ENCODE data around the gene SCAPER.
"Not testable (repeated sequence)": the region's sequence is repeated elsewhere in the genome, so short reads cannot be mapped to it uniquely, and the experiment has no call there.

SCAPER gene

GRCh38 chr15:76572983-76573314 is 332.2 kb downstream of the SCAPER start:
- DNase-seq (ENCODE audit: low read depth): no peak

GRCh38 chr15:76566276-76566675 is 338.9 kb downstream of the SCAPER start:
- DNase-seq (ENCODE audit: low read depth): no peak

- no peak for DNase-seq (ENCODE audit: low read depth)
These were observed 339.8 kb downstream of the SCAPER start for GRCh38 chr15:76565366-76565765.

- no peak for DNase-seq (ENCODE audit: low read depth)
These were observed 349.9 kb downstream of the SCAPER start for GRCh38 chr15:76555247-76555646.

- DNase-seq (ENCODE audit: low read depth): no peak
These were observed 351.6 kb downstream of the SCAPER start for GRCh38 chr15:76553564-76553963.

- DNase-seq (ENCODE audit: low read depth): no peak
These were observed 352.0 kb downstream of the SCAPER start for GRCh38 chr15:76553102-76553501.

- no peak for DNase-seq (ENCODE audit: low read depth)
These were observed 358.3 kb downstream of the SCAPER start for GRCh38 chr15:76546805-76547204.

GRCh38 chr15:76533995-76534394 is 371.1 kb downstream of the SCAPER start:
- DNase-seq (ENCODE audit: low read depth): no peak

GRCh38 chr15:76533060-76533820 is 371.9 kb downstream of the SCAPER start:
- DNase-seq (ENCODE audit: low read depth): no peak

GRCh38 chr15:76529911-76530310 is 375.2 kb downstream of the SCAPER start:
- DNase-seq (ENCODE audit: low read depth): no peak

GRCh38 chr15:76526111-76526510 is 379.0 kb downstream of the SCAPER start:
- no peak for DNase-seq (ENCODE audit: low read depth)

GRCh38 chr15:76517910-76518309 is 387.2 kb downstream of the SCAPER start:
- no peak for DNase-seq (ENCODE audit: low read depth)

GRCh38 chr15:76514282-76514681 is 390.9 kb downstream of the SCAPER start:
- DNase-seq (ENCODE audit: low read depth): no peak

- DNase-seq (ENCODE audit: low read depth): no peak
These were observed 392.2 kb downstream of the SCAPER start for GRCh38 chr15:76512971-76513370.

GRCh38 chr15:76510663-76511062 is 394.5 kb downstream of the SCAPER start:
- DNase-seq (ENCODE audit: low read depth): not testable (repeated sequence)

GRCh38 chr15:76503804-76504203 is 401.3 kb downstream of the SCAPER start:
- DNase-seq (ENCODE audit: low read depth): no peak

- no peak for DNase-seq (ENCODE audit: low read depth)
These were observed 402.0 kb downstream of the SCAPER start for GRCh38 chr15:76503121-76503520.

- DNase-seq (ENCODE audit: low read depth): no peak
These were observed 402.5 kb downstream of the SCAPER start for GRCh38 chr15:76502678-76503077.

GRCh38 chr15:76502185-76502584 is 403.0 kb downstream of the SCAPER start:
- DNase-seq (ENCODE audit: low read depth): not testable (repeated sequence)

- DNase-seq (ENCODE audit: low read depth): no peak
These were observed 403.4 kb downstream of the SCAPER start for GRCh38 chr15:76501726-76502125.

GRCh38 chr15:76501011-76501410 is 404.1 kb downstream of the SCAPER start:
- no peak for DNase-seq (ENCODE audit: low read depth)

- DNase-seq (ENCODE audit: low read depth): no peak
These were observed 409.7 kb downstream of the SCAPER start for GRCh38 chr15:76495487-76495886.

- no peak for DNase-seq (ENCODE audit: low read depth)
These were observed 412.6 kb downstream of the SCAPER start for GRCh38 chr15:76492538-76492937.

GRCh38 chr15:76483752-76484151 is 421.4 kb downstream of the SCAPER start:
- no peak for DNase-seq (ENCODE audit: low read depth)
